Caco-2 (cell line): ENCODE results near the gene CLMN. TPM values are rescaled to one million over a fixed set of nuclear protein-coding genes. Genes with fewer than 3 reads are reported as not detected.

ENCODE experiments used
- BruUV-seq: library from RNA; stranded (reverse); fragments of 400-500 nt; replicated peaks from 2 replicates; lab custom pipeline; 2021; lab: Mats Ljungman, UMichigan
- CTCF ChIA-PET: fragments of 300-600 bp; sonication (Branson Sonifier 250); formaldehyde crosslinking; loops from one replicate; lab custom pipeline; 2022; ENCODE audit warnings: antibody characterized with exemption; lab: Charles Lee
- POLR2A ChIA-PET: fragments of 300-600 bp; sonication (Branson Sonifier 250); formaldehyde crosslinking; loops from one replicate; lab custom pipeline; 2022; ENCODE audit warnings: antibody characterized with exemption; lab: Charles Lee
- DNase-seq, 2 experiments: peaks; one replicate each; pipeline versions ENCODE4 v3.0.0 to v3.0.0-alpha.2; 2020 to 2022
- H3K27me3 ChIP-seq: replicated peaks from 2 replicates; pipeline ENCODE4 v1.6.0; 2011; ENCODE audit warnings: low read length; ENCODE audit not compliant: control insufficient read depth, insufficient read depth
- H3K36me3 ChIP-seq: 2 replicates; pipeline ENCODE4 v1.5.1; 2011; ENCODE audit warnings: low read length; ENCODE audit not compliant: control insufficient read depth, insufficient read depth
- H3K4me1 ChIP-seq: fragments of 250-450 bp; sonication (Bioruptor Pico); 2 replicates; pipeline ENCODE4 v1.5.1; 2020; ENCODE audit warnings: mild to moderate bottlenecking
- H3K4me3 ChIP-seq: 2 replicates; pipeline ENCODE4 v1.5.1; 2011; ENCODE audit warnings: low read depth, mild to moderate bottlenecking, control low read depth, low read length
- H3K9me3 ChIP-seq: fragments of 250-450 bp; sonication (Bioruptor Pico); 2 replicates; pipeline ENCODE4 v1.5.1; 2020; ENCODE audit warnings: mild to moderate bottlenecking, moderate library complexity
- H3K27ac Mint-ChIP-seq: one replicate; pipeline ENCODE4 v1.8.0; 2022; ENCODE audit warnings: mixed read lengths; ENCODE audit not compliant: unreplicated experiment
- H3K27me3 Mint-ChIP-seq: one replicate; pipeline ENCODE4 v1.8.0; 2022; ENCODE audit warnings: mixed read lengths; ENCODE audit not compliant: insufficient read depth, unreplicated experiment
- H3K36me3 Mint-ChIP-seq: one replicate; pipeline ENCODE4 v1.8.0; 2022; ENCODE audit warnings: mild to moderate bottlenecking, mixed read lengths; ENCODE audit not compliant: insufficient read depth, unreplicated experiment
- H3K4me1 Mint-ChIP-seq: one replicate; pipeline ENCODE4 v1.8.0; 2022; ENCODE audit warnings: low read depth, mixed read lengths; ENCODE audit not compliant: unreplicated experiment
- H3K4me3 Mint-ChIP-seq: one replicate; pipeline ENCODE4 v1.8.0; 2022; ENCODE audit warnings: mild to moderate bottlenecking, moderate library complexity, mixed read lengths; ENCODE audit not compliant: unreplicated experiment
- H3K9me3 Mint-ChIP-seq: one replicate; pipeline ENCODE4 v1.8.0; 2022; ENCODE audit warnings: mixed read lengths; ENCODE audit not compliant: unreplicated experiment
- intact Hi-C: fragments of 100-400 bp; cut with micrococcal nuclease; formaldehyde crosslinking; loops from one replicate; pipeline ENCODE4 v1.10.0; 2022; ENCODE audit not compliant: unreplicated experiment
- total RNA-seq: library from RNA; stranded (reverse); gene quantifications from 2 replicates; pipeline ENCODE4 v1.2.3, GENCODE V29; 2022
- TF ChIP-seq, protein P1 (sequence below), 2 experiments: fragments of 200-600 bp in 1 of 2; IDR thresholded peaks; 1 replicate in 1 of 2; 2 replicates in 1 of 2; pipeline versions ENCODE4 v1.5.1 to v1.8.0; 2011 to 2022; ENCODE audit warnings: antibody characterized with exemption in 1 of 2, control low read depth in 1 of 2, inconsistent platforms in 1 of 2, low read depth in 1 of 2, low read length in 1 of 2, mild to moderate bottlenecking in 1 of 2, moderate library complexity in 1 of 2; ENCODE audit not compliant: insufficient read depth in 1 of 2, severe bottlenecking in 1 of 2, unreplicated experiment in 1 of 2

The CLMN gene
- total RNA-seq, 1 experiment from 2014 or later = 6.7 TPM

DNA sequence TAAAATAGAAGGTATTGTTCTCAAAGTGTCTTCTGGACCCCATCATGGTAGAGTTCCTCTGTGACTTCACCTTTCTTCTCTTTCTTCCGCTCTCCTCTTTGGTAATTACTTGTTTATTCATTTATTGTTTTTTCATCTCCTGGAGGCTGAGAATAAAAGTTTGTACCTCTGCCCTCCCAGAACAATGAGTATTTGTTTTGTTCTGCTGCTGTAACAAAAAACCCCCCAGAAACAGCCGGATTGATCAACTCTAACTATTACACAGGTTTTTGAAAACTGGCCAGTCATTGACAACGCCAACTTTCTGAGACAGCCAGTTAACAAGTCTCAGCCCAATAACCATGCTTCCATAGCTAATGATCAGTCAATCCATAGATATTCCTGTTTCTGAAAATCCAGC, 154.2 kb downstream of the CLMN start:
- no peaks in the 10 kb centered on the region for H3K27me3 ChIP-seq
- no peak for DNase-seq
- Mint-ChIP-seq H3K4me3 (no peak overlapping the region), H3K9me3 (peaks cover 19% of the 10 kb centered on the region), H3K36me3 (no peaks in the 10 kb centered on the region), H3K27ac (no peak overlapping the region), H3K4me1 (no peaks in the 10 kb centered on the region), H3K27me3 (no peaks in the 10 kb centered on the region)
- no peaks in the 10 kb centered on the region for H3K36me3 ChIP-seq
- intact Hi-C loops = no loop called here
- no TSS peak for BruUV-seq
- peaks cover 5% of the 10 kb centered on the region; the same call in 1 of the 2 replicates for H3K4me1 ChIP-seq
- ChIA-PET CTCF (no interaction called here), POLR2A (no interaction called here)
- TF ChIP-seq, protein P1, sequence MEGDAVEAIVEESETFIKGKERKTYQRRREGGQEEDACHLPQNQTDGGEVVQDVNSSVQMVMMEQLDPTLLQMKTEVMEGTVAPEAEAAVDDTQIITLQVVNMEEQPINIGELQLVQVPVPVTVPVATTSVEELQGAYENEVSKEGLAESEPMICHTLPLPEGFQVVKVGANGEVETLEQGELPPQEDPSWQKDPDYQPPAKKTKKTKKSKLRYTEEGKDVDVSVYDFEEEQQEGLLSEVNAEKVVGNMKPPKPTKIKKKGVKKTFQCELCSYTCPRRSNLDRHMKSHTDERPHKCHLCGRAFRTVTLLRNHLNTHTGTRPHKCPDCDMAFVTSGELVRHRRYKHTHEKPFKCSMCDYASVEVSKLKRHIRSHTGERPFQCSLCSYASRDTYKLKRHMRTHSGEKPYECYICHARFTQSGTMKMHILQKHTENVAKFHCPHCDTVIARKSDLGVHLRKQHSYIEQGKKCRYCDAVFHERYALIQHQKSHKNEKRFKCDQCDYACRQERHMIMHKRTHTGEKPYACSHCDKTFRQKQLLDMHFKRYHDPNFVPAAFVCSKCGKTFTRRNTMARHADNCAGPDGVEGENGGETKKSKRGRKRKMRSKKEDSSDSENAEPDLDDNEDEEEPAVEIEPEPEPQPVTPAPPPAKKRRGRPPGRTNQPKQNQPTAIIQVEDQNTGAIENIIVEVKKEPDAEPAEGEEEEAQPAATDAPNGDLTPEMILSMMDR (IDR thresholded peaks at IDR 0.05; ENCODE audit: insufficient read depth in 1 of 2, low read depth in 1 of 2, low read length in 1 of 2, severe bottlenecking in 1 of 2, unreplicated experiment in 1 of 2) = no peak
- no peak overlapping the region for H3K4me3 ChIP-seq
- no peaks in the 10 kb centered on the region for H3K9me3 ChIP-seq

DNA sequence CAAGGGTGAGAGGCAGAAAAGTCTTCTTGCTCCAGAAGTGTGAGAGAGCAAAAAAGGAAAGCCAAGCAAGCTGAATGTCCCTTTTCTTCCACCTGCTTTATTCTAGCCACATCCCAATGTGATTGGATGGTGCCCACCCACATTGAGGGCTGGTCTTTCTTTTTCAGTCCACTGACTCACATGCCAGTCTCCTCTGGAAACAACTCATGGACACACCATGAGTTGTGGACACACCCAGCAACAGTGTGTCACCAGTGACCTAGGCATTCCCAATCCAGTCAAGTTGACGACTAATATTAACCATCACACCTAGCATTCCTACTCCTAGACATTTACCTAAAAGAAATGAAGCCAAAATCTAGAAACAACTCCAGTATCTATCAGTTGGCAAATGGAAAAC, 155.2 kb downstream of the CLMN start:
- no peaks in the 10 kb centered on the region for H3K36me3 ChIP-seq
- no peak for DNase-seq
- peaks cover 5% of the 10 kb centered on the region; the same call in 1 of the 2 replicates for H3K4me1 ChIP-seq
- H3K27me3 ChIP-seq = no peaks in the 10 kb centered on the region
- ChIA-PET CTCF (no interaction called here), POLR2A (no interaction called here)
- Mint-ChIP-seq H3K4me1 (no peaks in the 10 kb centered on the region), H3K9me3 (peaks cover 19% of the 10 kb centered on the region), H3K27ac (no peak overlapping the region), H3K27me3 (no peaks in the 10 kb centered on the region), H3K36me3 (no peaks in the 10 kb centered on the region), H3K4me3 (no peak overlapping the region)
- TF ChIP-seq, protein P1 (IDR thresholded peaks at IDR 0.05; ENCODE audit: insufficient read depth in 1 of 2, low read depth in 1 of 2, low read length in 1 of 2, severe bottlenecking in 1 of 2, unreplicated experiment in 1 of 2) = no peak
- H3K4me3 ChIP-seq = no peak overlapping the region
- H3K9me3 ChIP-seq = no peaks in the 10 kb centered on the region
- BruUV-seq = no TSS peak
- intact Hi-C loops = no loop called here

DNA sequence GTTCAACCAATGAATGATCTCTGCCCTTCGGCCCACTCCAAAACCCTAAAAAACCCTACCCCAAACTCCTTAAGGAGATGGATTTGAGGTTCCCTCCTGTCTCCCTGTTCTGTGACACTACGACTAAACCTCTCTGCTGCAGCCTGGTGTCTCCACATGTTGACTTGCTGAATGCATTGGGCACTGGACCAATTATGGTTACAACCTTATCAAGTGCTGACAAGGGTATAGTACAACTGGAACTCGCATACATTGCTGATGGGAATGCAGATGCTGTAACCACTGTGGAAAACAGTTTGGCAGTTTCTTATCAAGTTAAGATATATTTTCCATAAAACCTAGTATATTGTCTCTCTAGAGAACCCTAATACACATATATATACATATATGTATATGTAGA, 156.0 kb downstream of the CLMN start:
- no peak for DNase-seq
- Mint-ChIP-seq H3K4me1 (no peaks in the 10 kb centered on the region), H3K36me3 (no peaks in the 10 kb centered on the region), H3K4me3 (no peak overlapping the region), H3K9me3 (peaks cover 19% of the 10 kb centered on the region), H3K27me3 (no peaks in the 10 kb centered on the region), H3K27ac (no peak overlapping the region)
- Histone ChIP-seq H3K9me3 (no peaks in the 10 kb centered on the region), H3K4me1 (peaks cover 5% of the 10 kb centered on the region; the same call in 1 of the 2 replicates), H3K36me3 (no peaks in the 10 kb centered on the region), H3K27me3 (no peaks in the 10 kb centered on the region), H3K4me3 (no peak overlapping the region)
- ChIA-PET POLR2A (no interaction called here), CTCF (no interaction called here)
- TF ChIP-seq, protein P1 (IDR thresholded peaks at IDR 0.05; ENCODE audit: insufficient read depth in 1 of 2, low read depth in 1 of 2, low read length in 1 of 2, severe bottlenecking in 1 of 2, unreplicated experiment in 1 of 2) = no peak
- intact Hi-C loops = no loop called here
- no TSS peak for BruUV-seq
